BLaER1 (cell line): ENCODE measurements around the gene TMEM121B.

Experiments used
- H3K27ac ChIP-seq: shearing (Covaris generic); formaldehyde crosslinking; 2 replicates; pipeline ENCODE4 v1.8.1; 2022
- H3K27me3 ChIP-seq: shearing (Covaris generic); formaldehyde crosslinking; 2 replicates; pipeline ENCODE4 v1.8.1; 2022
- H3K36me3 ChIP-seq: shearing (Covaris generic); formaldehyde crosslinking; 2 replicates; pipeline ENCODE4 v1.8.1; 2022
- H3K4me1 ChIP-seq: shearing (Covaris generic); formaldehyde crosslinking; 2 replicates; pipeline ENCODE4 v1.8.1; 2022
- H3K4me2 ChIP-seq: shearing (Covaris generic); formaldehyde crosslinking; 2 replicates; pipeline ENCODE4 v1.8.1; 2022
- H3K4me3 ChIP-seq: shearing (Covaris generic); formaldehyde crosslinking; 2 replicates; pipeline ENCODE4 v1.8.1; 2022
- H3K9ac ChIP-seq: shearing (Covaris generic); formaldehyde crosslinking; 2 replicates; pipeline ENCODE4 v1.8.1; 2022
- H3K9me3 ChIP-seq: shearing (Covaris generic); formaldehyde crosslinking; 2 replicates; pipeline ENCODE4 v1.8.1; 2022
- H4K20me1 ChIP-seq: shearing (Covaris generic); formaldehyde crosslinking; 2 replicates; pipeline ENCODE4 v1.8.1; 2022
- Cebpa-rat ChIP-seq: shearing (Covaris generic); IDR thresholded peaks from 2 replicates; pipeline ENCODE4 v1.8.1; 2022

The TMEM121B gene

DNA sequence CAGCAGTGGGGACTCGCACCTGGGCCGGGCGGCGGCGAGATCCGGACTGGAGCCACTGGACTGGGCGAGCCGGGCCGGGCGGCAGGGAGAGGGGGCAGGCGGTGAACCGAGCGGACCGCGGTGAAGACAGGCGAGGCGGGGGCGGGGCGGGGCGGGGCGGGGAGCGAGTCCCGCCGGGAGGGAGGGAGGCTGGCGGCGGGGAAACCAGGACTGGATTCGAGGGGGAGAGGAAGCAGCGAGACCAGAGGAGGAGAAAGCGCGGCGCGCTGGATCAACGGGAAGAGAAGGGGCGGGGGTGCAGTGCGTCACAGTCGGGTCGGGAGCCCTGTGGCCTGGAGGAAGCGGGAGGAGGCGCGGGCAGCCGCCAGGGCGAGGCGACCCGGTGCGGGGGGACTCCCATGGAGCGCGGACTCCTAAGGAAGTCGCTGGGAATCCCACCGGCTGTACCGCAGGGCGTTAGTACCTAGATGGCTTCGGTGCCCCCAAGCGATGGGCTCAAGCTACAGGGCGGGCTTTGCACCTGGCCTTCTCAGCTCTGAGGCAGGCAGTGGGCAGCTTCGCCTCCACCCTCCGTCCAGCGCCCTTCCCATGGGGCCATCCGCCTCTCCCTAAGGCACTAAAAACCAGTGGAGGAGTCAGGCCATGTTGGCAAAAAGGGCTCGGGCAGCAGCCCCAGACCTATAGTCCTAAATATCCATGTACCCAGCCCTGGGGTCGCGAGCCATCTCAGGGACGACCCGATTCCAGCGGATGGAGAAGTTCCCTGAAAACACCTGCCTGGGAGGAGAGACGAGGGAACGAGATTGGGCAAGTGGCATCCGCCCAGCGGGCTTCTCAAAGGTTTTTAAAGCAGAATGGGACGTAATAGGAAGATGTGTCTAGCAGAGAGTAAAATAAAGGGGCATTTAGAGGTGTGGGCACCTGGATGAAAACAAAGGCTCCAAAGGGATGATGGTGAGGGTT, at the start of gene TMEM121B:
Gene TMEM121B (minus strand): TSS at position 128 of the 963 bp plus-strand sequence. CDS start 233 bp downstream, outside the sequence.
- H3K9ac ChIP-seq: peak within 1 kb of the TSS; percentile 66
- peak within 1 kb of the TSS; percentile 35; the same call in 1 of the 2 replicates for H3K27ac ChIP-seq
- H3K27me3 ChIP-seq: peaks cover 8% of the 10 kb centered on the region; the same call in 1 of the 2 replicates
- H3K9me3 ChIP-seq: no peaks in the 10 kb centered on the region
- peaks cover 43% of the 10 kb centered on the region for H4K20me1 ChIP-seq
- no peaks in the 10 kb centered on the region for H3K36me3 ChIP-seq
- H3K4me2 ChIP-seq: peak within 1 kb of the TSS; percentile 99
- TF ChIP-seq Cebpa-rat: no peak
- peaks cover 49% of the 10 kb centered on the region for H3K4me1 ChIP-seq
- peak within 1 kb of the TSS; percentile 81 for H3K4me3 ChIP-seq

DNA sequence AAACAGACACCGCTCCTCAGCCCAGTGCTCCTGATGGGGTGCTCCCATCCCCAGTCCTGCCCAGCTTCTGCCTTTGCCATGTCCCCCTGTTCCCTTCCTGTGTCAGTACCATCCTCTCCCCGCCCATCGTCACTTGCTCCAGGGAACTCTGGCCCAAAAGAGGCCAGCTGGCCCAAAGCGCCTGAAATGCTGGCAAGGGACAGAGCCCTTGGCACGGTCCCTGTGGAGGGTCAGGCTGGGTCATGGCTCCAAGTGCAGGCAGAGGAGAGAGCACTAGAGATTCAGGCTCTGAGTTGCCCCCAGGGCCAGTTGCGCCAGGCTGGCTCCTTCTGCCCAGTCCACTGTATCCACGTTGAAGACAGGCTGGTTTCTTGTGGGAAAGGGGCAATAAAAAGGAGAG, 46.3 kb upstream of the TMEM121B start:
- Histone ChIP-seq H3K4me2 (no peak overlapping the region), H3K36me3 (no peaks in the 10 kb centered on the region), H3K9ac (no peak overlapping the region), H4K20me1 (no peaks in the 10 kb centered on the region), H3K9me3 (no peaks in the 10 kb centered on the region), H3K27ac (0 out of 2 replicates have a peak overlapping the region, but pooled peaks have one; percentile 30), H3K4me1 (peaks cover 24% of the 10 kb centered on the region), H3K27me3 (no peaks in the 10 kb centered on the region), H3K4me3 (no peak overlapping the region)
- no peak for TF ChIP-seq Cebpa-rat

DNA sequence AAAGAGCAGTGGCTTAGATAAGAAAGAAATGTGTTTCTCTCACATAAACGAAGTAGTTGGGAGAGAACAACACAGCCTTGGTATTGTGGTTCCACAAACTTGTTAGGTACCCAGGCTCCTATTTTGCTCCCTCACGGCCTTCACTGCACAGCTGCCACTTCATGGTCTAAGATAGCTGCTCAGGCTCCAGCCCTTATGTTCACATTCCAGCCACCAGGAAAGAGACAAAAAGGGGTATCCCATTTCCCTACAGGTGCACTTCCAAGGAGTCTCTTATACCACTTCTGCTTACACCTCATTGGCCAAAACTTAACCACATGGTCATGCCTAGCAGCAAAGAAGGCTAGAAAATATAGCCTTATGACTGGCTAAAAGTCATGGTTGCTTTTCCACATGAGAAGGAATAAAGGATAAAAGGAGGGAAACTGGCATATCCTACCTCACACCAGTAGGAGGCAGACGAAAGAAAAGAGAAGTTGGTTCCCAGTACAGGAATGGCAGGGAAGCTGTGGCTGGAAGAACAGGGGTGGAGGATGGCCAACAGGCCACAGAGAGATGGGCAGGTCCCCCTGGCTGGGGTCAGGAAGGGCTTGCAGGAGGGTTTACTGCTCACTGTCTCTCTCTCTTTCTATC, 43.3 kb upstream of the TMEM121B start:
- H3K9me3 ChIP-seq: no peaks in the 10 kb centered on the region
- H3K27ac ChIP-seq: no peak overlapping the region
- no peak overlapping the region for H3K9ac ChIP-seq
- H3K4me3 ChIP-seq: no peak overlapping the region
- H3K4me2 ChIP-seq: no peak overlapping the region
- H3K4me1 ChIP-seq: peaks cover 18% of the 10 kb centered on the region
- H3K27me3 ChIP-seq: no peaks in the 10 kb centered on the region
- no peaks in the 10 kb centered on the region for H4K20me1 ChIP-seq
- no peak for TF ChIP-seq Cebpa-rat
- H3K36me3 ChIP-seq: no peaks in the 10 kb centered on the region

DNA sequence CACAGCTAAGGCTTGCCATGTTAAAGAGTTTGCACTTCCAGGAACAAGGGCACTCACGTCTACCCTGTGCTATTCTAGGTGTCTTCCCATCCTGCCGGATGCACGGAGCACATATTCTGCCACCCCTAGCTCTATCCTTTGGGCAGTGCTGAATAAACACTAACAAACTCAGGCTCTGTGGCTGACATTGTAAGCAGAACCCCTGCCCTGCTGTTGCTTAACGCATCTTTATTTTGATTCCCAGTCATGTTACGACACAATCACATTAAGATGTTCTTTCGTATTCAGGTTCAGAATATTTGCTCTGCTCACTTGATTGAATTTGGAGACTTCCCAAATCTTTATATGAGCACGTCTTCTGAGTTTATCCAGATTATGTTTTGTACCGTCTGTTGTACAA, 41.6 kb upstream of the TMEM121B start:
- H3K4me2 ChIP-seq: no peak overlapping the region
- TF ChIP-seq Cebpa-rat: no peak

DNA sequence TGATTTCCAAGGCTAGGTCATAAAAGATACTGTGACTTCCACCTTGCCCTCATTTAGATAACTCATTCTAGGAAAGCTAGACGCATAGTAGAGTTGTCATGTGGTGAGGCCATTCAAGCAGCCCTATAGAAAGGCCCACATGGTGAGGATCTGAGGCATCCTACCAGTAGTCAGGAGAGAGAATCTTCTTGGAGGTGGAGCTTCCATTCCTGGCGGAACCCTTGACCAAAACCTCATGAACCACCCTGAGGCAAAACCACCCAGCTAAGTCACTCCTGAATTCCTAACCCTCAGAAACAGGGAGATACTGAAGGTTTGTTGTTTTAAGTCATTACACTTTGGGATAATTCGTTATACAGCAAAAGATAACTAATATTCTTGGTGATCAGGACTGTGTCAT, 40.8 kb upstream of the TMEM121B start:
- Histone ChIP-seq H3K4me1 (peaks cover 27% of the 10 kb centered on the region), H3K27me3 (no peaks in the 10 kb centered on the region), H3K4me2 (no peak overlapping the region), H4K20me1 (peaks cover 16% of the 10 kb centered on the region), H3K9me3 (no peaks in the 10 kb centered on the region), H3K27ac (no peak overlapping the region), H3K9ac (no peak overlapping the region), H3K4me3 (no peak overlapping the region), H3K36me3 (no peaks in the 10 kb centered on the region)
- TF ChIP-seq Cebpa-rat: no peak

More for the DNA sequence above, 41.6 kb upstream of the TMEM121B start:
- H3K36me3 ChIP-seq: no peaks in the 10 kb centered on the region
- peaks cover 9% of the 10 kb centered on the region for H4K20me1 ChIP-seq
- H3K4me1 ChIP-seq: peaks cover 24% of the 10 kb centered on the region
- H3K9ac ChIP-seq: no peak overlapping the region
- H3K27me3 ChIP-seq: no peaks in the 10 kb centered on the region
- no peak overlapping the region for H3K4me3 ChIP-seq
- no peaks in the 10 kb centered on the region for H3K9me3 ChIP-seq
- no peak overlapping the region for H3K27ac ChIP-seq

DNA sequence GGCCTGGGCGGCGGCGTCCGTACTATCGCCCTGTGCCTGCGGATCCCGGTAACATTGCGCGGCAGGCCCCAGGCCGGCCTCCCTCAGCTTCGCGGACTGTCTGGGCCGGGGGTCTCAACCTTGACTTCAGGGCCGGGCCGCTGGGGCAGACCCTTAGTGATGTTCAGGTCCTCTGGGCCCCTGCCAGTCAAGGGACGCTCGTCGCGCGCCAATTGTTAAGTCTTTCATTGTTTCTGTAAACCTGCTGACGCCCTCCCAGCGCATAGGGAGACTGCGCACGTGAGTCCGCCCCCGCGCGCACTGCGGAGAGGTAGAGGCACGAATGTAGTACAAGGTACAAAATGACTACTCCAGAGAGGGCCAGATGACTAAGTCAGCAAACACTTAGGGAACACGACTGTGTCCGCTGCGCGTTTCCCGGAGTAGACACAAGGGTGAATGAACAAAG, 38.4 kb upstream of the TMEM121B start:
- no peaks in the 10 kb centered on the region for H3K27me3 ChIP-seq
- H3K4me2 ChIP-seq: peak overlapping the region; percentile 95
- peak overlapping the region; percentile 91 for H3K27ac ChIP-seq
- peaks cover 50% of the 10 kb centered on the region for H3K4me1 ChIP-seq
- 0 out of 2 replicates have a peak, but pooled peaks cover 6% of the 10 kb centered on the region for H3K36me3 ChIP-seq
- peak overlapping the region; percentile 75 for H3K4me3 ChIP-seq
- H3K9ac ChIP-seq: peak overlapping the region; percentile 87
- no peaks in the 10 kb centered on the region for H3K9me3 ChIP-seq
- no peak for TF ChIP-seq Cebpa-rat
- peaks cover 41% of the 10 kb centered on the region for H4K20me1 ChIP-seq

DNA sequence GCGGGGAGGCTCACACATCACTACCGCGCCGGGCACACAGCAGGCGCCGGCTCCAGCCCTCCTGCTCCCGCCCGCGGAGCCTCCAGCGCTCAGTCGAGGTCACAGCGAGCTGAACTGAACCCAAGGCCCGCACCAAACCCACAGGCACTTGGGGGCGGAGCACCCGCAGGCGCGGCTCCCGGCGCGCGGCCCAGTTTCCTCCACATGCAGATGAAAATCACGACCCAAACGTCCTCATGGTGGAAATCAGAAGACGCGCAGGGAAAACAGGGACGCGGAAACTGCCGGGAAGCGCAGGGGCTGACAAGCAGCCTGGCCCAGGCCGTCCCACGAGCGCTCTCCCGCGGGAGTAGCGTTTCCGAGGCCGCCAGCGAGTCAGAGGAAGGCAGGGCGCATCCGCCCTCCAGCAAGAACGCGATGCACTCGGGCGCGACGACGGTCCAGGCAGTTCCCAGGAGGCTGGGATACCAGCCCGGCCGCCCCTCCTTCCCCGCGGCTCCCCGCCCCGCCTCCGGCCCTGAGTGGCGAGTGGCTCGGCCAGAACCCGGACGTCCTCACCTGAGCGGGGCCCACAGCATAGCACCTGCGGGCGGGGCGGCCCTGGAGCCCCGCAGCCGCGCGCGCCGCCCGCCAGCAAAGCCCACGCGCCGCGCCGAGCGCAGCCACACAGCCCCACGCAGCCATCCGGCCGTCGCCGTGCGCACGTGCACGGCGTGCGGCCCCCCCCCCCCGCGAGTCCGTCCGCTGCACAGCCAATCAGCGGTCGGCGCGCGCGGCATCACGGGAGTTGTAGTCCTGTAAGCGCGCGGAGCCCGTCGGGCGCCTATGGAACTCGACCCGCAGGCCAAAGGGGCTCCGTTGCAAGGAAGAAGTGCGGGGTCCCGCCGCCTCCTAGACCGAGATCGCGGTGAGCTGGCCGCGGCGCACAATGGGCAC, 37.7 kb upstream of the TMEM121B start, which contains the start of gene HDHD5:
Gene HDHD5 (minus strand): TSS at position 710 of the 936 bp plus-strand sequence. CDS start 26 bp downstream, at position 684.
- Histone ChIP-seq H4K20me1 (peaks cover 48% of the 10 kb centered on the region), H3K4me1 (peaks cover 50% of the 10 kb centered on the region), H3K4me3 (peak within 1 kb of the TSS; percentile 75), H3K4me2 (peak within 1 kb of the TSS; percentile 95), H3K36me3 (peaks cover 6% of the 10 kb centered on the region; the same call in 1 of the 2 replicates), H3K9me3 (no peaks in the 10 kb centered on the region), H3K27ac (peak within 1 kb of the TSS; percentile 91), H3K27me3 (no peaks in the 10 kb centered on the region), H3K9ac (peak within 1 kb of the TSS; percentile 87)
- TF ChIP-seq Cebpa-rat: no peak

DNA sequence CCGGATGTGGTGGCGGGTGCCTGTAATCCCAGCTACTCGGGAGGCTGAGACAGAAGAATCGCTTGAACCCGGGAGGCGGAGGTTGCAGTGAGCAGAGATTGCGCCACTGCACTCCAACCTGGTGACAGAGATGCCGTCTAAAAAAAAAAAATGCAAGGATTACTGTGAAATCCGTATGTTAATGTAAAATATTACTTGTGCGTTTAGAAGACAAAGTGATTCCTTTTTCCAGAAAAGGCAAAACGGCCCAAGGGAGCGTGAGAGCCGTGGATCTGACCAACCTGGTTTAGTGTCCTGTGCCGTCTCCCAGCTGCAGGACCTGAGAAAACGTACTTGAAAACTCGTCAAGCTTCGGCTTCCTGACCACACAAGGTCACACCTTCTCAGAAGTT, 37.0 kb upstream of the TMEM121B start:
- H3K4me1 ChIP-seq: peaks cover 50% of the 10 kb centered on the region
- peaks cover 55% of the 10 kb centered on the region for H4K20me1 ChIP-seq
- peak overlapping the region; percentile 75 for H3K4me3 ChIP-seq
- H3K4me2 ChIP-seq: peak overlapping the region; percentile 95
- peak overlapping the region; percentile 87 for H3K9ac ChIP-seq
- H3K9me3 ChIP-seq: no peaks in the 10 kb centered on the region
- peak overlapping the region; percentile 91 for H3K27ac ChIP-seq
- peaks cover 12% of the 10 kb centered on the region; the same call in 1 of the 2 replicates for H3K36me3 ChIP-seq
- no peak for TF ChIP-seq Cebpa-rat
- no peaks in the 10 kb centered on the region for H3K27me3 ChIP-seq

DNA sequence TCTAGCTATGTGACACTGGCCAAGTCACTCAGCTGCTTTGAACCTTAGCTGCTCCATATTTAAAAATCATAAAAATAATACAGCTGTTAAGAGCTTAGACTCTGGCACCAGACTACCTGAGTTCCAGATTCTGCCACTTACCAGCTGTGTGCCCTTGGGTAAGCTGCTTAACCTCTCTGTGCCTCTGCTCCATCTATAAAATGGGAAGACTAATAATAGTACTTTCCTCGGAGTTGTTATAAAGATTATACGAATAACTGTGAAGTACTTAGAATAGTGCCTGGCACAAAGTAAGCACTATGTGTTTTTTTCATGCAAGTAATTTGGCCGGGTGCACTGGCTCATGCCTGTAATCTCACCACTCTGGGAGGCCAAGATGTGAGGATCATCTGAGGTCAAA, 36.6 kb upstream of the TMEM121B start:
- no peaks in the 10 kb centered on the region for H3K9me3 ChIP-seq
- peaks cover 50% of the 10 kb centered on the region for H3K4me1 ChIP-seq
- peaks cover 17% of the 10 kb centered on the region; the same call in 1 of the 2 replicates for H3K36me3 ChIP-seq
- no peak overlapping the region for H3K27ac ChIP-seq
- peak overlapping the region; percentile 87; the same call in 1 of the 2 replicates for H3K9ac ChIP-seq
- no peak for TF ChIP-seq Cebpa-rat
- no peaks in the 10 kb centered on the region for H3K27me3 ChIP-seq
- peaks cover 59% of the 10 kb centered on the region for H4K20me1 ChIP-seq
- H3K4me3 ChIP-seq: peak overlapping the region; percentile 75
- peak overlapping the region; percentile 95 for H3K4me2 ChIP-seq
